ENCODE results near the gene STXBP1. TPM values are rescaled to one million over a fixed set of nuclear protein-coding genes. Genes with fewer than 3 reads are reported as not detected.
"Not testable (repeated sequence)": the region's sequence is repeated elsewhere in the genome, so short reads cannot be mapped to it uniquely, and the experiment has no call there.

The STXBP1 gene
- total RNA-seq, 1 donor from 2014 or later: 53.3 TPM

DNA sequence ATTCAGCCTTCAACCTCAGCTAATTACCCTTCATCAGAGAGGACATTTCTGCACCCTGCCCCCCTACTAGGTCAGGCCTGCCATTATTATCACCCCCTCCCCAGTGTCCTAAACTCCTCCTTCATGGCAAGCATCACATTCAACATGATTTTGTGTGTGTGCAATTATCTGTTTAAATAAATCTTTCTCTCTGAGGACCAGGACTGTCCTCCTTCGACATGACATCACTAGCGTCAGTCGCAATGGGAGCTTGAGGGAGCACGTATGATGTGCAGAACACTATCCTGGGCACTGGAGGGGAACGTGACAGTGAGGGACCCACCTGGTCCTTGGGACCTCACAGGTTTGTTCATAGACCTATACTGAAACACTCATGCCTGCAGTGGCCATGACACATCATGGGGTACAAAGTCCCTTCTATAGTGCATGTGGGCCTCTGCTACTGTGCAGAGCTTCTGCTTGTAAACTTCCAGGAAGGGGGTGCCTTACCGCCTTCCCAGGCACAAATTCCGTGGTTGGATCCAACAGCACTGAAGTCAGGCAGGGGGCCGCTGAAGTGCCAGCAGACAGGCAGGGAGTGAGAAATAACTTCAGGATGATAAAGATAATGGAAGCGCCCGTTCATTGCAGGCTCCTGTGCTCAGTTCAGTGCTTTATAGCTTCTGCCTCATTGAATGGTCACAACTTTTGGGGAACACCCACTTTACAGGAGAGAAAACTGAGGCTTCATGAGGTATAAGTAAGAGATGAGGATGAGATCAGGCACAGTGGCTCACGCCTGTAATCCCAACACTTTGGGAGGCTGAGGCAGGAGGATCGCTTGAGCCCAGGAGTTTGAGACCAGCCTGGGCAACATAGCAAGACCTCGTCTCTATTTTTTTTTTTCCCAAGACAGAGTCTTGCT, 36.0 kb upstream of the STXBP1 start:
- Mint-ChIP-seq H3K27me3 (ENCODE audit: low read depth) (peaks cover 5% of the 10 kb centered on the region), H3K4me1 (peaks cover 12% of the 10 kb centered on the region), H3K9me3 (no peaks in the 10 kb centered on the region), H3K27ac (ENCODE audit: unreplicated experiment) (no peak overlapping the region), H3K36me3 (ENCODE audit: low read depth) (no peaks in the 10 kb centered on the region), H3K4me3 (peak overlapping the region; percentile 57)
- no peak for DNase-seq (ENCODE audit: low read depth, low spot score)
- TF ChIP-seq, protein P1, sequence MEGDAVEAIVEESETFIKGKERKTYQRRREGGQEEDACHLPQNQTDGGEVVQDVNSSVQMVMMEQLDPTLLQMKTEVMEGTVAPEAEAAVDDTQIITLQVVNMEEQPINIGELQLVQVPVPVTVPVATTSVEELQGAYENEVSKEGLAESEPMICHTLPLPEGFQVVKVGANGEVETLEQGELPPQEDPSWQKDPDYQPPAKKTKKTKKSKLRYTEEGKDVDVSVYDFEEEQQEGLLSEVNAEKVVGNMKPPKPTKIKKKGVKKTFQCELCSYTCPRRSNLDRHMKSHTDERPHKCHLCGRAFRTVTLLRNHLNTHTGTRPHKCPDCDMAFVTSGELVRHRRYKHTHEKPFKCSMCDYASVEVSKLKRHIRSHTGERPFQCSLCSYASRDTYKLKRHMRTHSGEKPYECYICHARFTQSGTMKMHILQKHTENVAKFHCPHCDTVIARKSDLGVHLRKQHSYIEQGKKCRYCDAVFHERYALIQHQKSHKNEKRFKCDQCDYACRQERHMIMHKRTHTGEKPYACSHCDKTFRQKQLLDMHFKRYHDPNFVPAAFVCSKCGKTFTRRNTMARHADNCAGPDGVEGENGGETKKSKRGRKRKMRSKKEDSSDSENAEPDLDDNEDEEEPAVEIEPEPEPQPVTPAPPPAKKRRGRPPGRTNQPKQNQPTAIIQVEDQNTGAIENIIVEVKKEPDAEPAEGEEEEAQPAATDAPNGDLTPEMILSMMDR (conservative IDR thresholded peaks at IDR 0.05): no peak

DNA sequence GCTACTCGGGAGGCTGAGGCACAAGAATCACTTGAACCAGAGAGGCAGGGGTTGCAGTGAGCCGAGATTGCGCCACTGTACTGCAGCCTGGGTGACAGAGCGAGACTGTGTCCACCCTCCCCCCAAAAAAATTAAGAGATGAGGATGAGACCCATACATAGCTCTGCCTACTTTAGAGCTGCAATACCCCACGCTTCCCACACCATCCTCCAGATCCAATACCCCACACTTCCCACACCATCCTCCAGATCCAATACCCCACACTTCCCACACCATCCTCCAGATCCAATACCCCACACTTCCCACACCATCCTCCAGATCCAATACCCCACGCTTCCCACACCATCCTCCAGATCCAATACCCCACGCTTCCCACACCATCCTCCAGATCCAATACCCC, 34.9 kb upstream of the STXBP1 start:
- H3K4me1 Mint-ChIP-seq: peaks cover 12% of the 10 kb centered on the region
- not testable (repeated sequence) for H3K27me3 Mint-ChIP-seq (ENCODE audit: low read depth); DNase-seq (ENCODE audit: low read depth, low spot score)

DNA sequence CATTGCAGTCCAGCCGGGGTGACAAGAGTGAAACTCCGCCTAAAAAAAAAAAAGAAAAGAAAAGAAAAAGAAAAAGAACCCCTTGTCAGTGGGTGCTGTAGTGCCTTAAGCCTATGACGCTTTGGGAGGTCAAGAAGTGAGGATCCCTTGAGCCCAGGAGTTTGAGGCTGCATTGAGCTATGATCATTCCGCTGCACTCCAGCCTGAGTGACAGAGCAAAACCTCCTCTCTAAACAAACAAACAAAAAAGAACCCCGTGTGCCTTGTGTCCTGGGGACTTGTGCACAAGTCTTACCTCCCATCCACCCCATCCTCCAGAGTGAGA, 33.5 kb upstream of the STXBP1 start:
- Mint-ChIP-seq H3K36me3 (ENCODE audit: low read depth) (no peaks in the 10 kb centered on the region), H3K27me3 (ENCODE audit: low read depth) (peaks cover 5% of the 10 kb centered on the region), H3K4me3 (peak overlapping the region; percentile 16), H3K9me3 (no peaks in the 10 kb centered on the region), H3K4me1 (peaks cover 12% of the 10 kb centered on the region), H3K27ac (ENCODE audit: unreplicated experiment) (peak overlapping the region; percentile 89)
- DNase-seq (ENCODE audit: low read depth, low spot score): no peak
- TF ChIP-seq, protein P1 (conservative IDR thresholded peaks at IDR 0.05): no peak

More for the DNA sequence above, 34.9 kb upstream of the STXBP1 start:
- not testable (repeated sequence) for H3K27ac Mint-ChIP-seq (ENCODE audit: unreplicated experiment); H3K9me3 Mint-ChIP-seq; H3K4me3 Mint-ChIP-seq; H3K36me3 Mint-ChIP-seq (ENCODE audit: low read depth)

DNA sequence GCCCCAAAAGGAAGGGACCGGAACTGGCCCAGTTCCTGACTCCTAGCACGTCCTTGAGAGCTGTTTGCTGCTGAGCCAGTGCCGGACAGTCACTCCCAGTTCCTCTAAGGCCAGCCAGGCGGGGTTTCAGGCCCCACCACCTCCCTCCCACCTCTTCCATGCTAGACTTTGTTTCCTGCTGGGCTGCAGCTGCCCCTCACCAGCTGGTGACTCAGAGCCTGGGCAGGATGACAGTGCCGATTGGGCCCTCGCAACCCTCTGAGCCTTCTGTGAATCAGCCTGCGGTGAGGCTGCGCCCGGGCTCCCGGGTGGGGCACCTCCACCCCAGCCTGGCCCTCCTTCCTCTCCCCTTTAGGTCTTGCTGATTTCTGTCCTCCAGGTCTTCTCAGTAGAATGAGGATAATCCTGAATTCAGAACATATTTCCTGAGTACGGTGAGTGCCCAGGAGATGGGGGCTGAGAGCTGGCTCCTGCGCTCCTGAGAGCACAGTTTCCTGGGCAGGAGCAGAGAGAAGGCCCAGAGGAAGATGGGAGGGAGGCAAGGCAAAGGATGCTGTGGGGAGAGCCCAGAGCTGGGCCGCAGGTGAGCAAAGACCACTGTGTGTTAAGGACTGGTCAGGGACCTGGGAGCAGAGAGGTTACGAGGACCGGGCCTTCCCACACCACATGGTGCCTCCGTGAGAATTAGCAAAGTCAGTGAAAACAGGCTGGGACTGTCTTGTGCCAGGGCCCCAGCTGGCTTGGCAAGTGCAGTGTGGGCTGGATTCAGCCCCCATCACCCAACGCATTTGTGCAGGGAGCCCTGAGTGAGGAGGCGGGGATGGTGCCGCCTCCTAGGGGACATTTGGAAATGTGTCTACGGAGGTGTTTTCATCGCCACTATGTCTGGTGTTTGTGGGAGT, 32.9 kb upstream of the STXBP1 start:
- Mint-ChIP-seq H3K4me1 (peaks cover 12% of the 10 kb centered on the region), H3K36me3 (ENCODE audit: low read depth) (no peaks in the 10 kb centered on the region), H3K9me3 (no peaks in the 10 kb centered on the region), H3K27ac (ENCODE audit: unreplicated experiment) (peak overlapping the region; percentile 89), H3K4me3 (peak overlapping the region; percentile 16), H3K27me3 (ENCODE audit: low read depth) (peaks cover 5% of the 10 kb centered on the region)
- DNase-seq (ENCODE audit: low read depth, low spot score): no peak
- TF ChIP-seq, protein P1 (conservative IDR thresholded peaks at IDR 0.05): peak; percentile 41

DNA sequence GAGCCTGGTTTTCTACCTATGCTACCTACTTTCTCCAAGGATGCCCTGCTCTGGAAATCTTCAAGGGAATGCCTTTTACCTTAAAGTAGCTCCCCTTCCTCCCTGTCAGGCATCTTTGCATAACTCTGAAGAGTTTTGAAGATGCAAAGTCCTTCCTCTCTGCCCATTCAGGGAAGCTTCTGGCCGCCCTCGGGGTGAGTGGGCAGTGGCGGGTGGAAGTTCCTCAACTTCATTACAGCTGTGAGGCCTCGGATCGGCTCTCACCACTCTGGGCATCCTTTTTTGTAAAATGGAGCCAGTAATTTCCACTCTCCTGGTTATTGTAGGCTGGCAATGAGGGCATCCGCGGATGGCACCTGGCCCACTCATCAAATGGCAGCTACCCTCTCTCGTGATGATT, 31.7 kb upstream of the STXBP1 start:
- DNase-seq (ENCODE audit: low read depth, low spot score): no peak
- no peaks in the 10 kb centered on the region for H3K36me3 Mint-ChIP-seq (ENCODE audit: low read depth)
- peaks cover 5% of the 10 kb centered on the region for H3K27me3 Mint-ChIP-seq (ENCODE audit: low read depth)
- no peak overlapping the region for H3K27ac Mint-ChIP-seq (ENCODE audit: unreplicated experiment)
- H3K9me3 Mint-ChIP-seq: no peaks in the 10 kb centered on the region
- H3K4me3 Mint-ChIP-seq: no peak overlapping the region
- H3K4me1 Mint-ChIP-seq: peaks cover 12% of the 10 kb centered on the region
- TF ChIP-seq, protein P1 (conservative IDR thresholded peaks at IDR 0.05): no peak

Measured in neural crest cell (in vitro differentiated cells).